ENCODE data around the gene ERC2.

The ERC2 gene

GRCh38 chr3:56428667-56429066 lies 39.6 kb downstream of the ERC2 start:
- Histone ChIP-seq H3K4me3 (ENCODE audit: low read depth in 1 of 2, low read length in 2 of 2) (no peak overlapping the region), H3K9ac (ENCODE audit: low read depth in 1 of 2, low read length in 2 of 2) (no peak overlapping the region), H3K27me3 (ENCODE audit: control insufficient read depth in 1 of 2, insufficient read depth in 2 of 2, low read length in 2 of 2) (no peaks in the 10 kb centered on the region), H3K4me1 (ENCODE audit: control insufficient read depth in 1 of 2, insufficient read depth in 2 of 2, low read length in 2 of 2) (no peaks in the 10 kb centered on the region), H3K27ac (ENCODE audit: low read depth, low read length) (no peak overlapping the region), H3K9me3 (ENCODE audit: control insufficient read depth in 1 of 2, low read length in 2 of 2) (no peaks in the 10 kb centered on the region), H3K36me3 (ENCODE audit: control insufficient read depth in 1 of 2, insufficient read depth in 2 of 2, low read length in 2 of 2) (no peaks in the 10 kb centered on the region)

GRCh38 chr3:56424885-56425284 lies 43.4 kb downstream of the ERC2 start:
- no peak overlapping the region for H3K9ac ChIP-seq (ENCODE audit: low read depth in 1 of 2, low read length in 2 of 2)
- no peaks in the 10 kb centered on the region for H3K9me3 ChIP-seq (ENCODE audit: control insufficient read depth in 1 of 2, low read length in 2 of 2)
- no peaks in the 10 kb centered on the region for H3K27me3 ChIP-seq (ENCODE audit: control insufficient read depth in 1 of 2, insufficient read depth in 2 of 2, low read length in 2 of 2)
- H3K36me3 ChIP-seq (ENCODE audit: control insufficient read depth in 1 of 2, insufficient read depth in 2 of 2, low read length in 2 of 2), result no peaks in the 10 kb centered on the region
- H3K27ac ChIP-seq (ENCODE audit: low read depth, low read length), result no peak overlapping the region
- H3K4me3 ChIP-seq (ENCODE audit: low read depth in 1 of 2, low read length in 2 of 2), result no peak overlapping the region
- no peaks in the 10 kb centered on the region for H3K4me1 ChIP-seq (ENCODE audit: control insufficient read depth in 1 of 2, insufficient read depth in 2 of 2, low read length in 2 of 2)

GRCh38 chr3:56424336-56424735 lies 43.9 kb downstream of the ERC2 start:
- H3K4me3 ChIP-seq (ENCODE audit: low read depth in 1 of 2, low read length in 2 of 2), result no peak overlapping the region

GRCh38 chr3:56423661-56424099 lies 44.6 kb downstream of the ERC2 start:
- H3K27me3 ChIP-seq (ENCODE audit: control insufficient read depth in 1 of 2, insufficient read depth in 2 of 2, low read length in 2 of 2), result no peaks in the 10 kb centered on the region
- no peak overlapping the region for H3K4me3 ChIP-seq (ENCODE audit: low read depth in 1 of 2, low read length in 2 of 2)
- no peaks in the 10 kb centered on the region for H3K4me1 ChIP-seq (ENCODE audit: control insufficient read depth in 1 of 2, insufficient read depth in 2 of 2, low read length in 2 of 2)
- no peaks in the 10 kb centered on the region for H3K36me3 ChIP-seq (ENCODE audit: control insufficient read depth in 1 of 2, insufficient read depth in 2 of 2, low read length in 2 of 2)
- no peaks in the 10 kb centered on the region for H3K9me3 ChIP-seq (ENCODE audit: control insufficient read depth in 1 of 2, low read length in 2 of 2)
- H3K9ac ChIP-seq (ENCODE audit: low read depth in 1 of 2, low read length in 2 of 2), result no peak overlapping the region
- H3K27ac ChIP-seq (ENCODE audit: low read depth, low read length), result no peak overlapping the region

More at GRCh38 chr3:56424336-56424735, 43.9 kb downstream of the ERC2 start:
- no peaks in the 10 kb centered on the region for H3K36me3 ChIP-seq (ENCODE audit: control insufficient read depth in 1 of 2, insufficient read depth in 2 of 2, low read length in 2 of 2)
- no peak overlapping the region for H3K27ac ChIP-seq (ENCODE audit: low read depth, low read length)
- H3K4me1 ChIP-seq (ENCODE audit: control insufficient read depth in 1 of 2, insufficient read depth in 2 of 2, low read length in 2 of 2), result no peaks in the 10 kb centered on the region
- no peaks in the 10 kb centered on the region for H3K9me3 ChIP-seq (ENCODE audit: control insufficient read depth in 1 of 2, low read length in 2 of 2)
- H3K27me3 ChIP-seq (ENCODE audit: control insufficient read depth in 1 of 2, insufficient read depth in 2 of 2, low read length in 2 of 2), result no peaks in the 10 kb centered on the region
- H3K9ac ChIP-seq (ENCODE audit: low read depth in 1 of 2, low read length in 2 of 2), result no peak overlapping the region

- Histone ChIP-seq H3K9ac (ENCODE audit: low read depth in 1 of 2, low read length in 2 of 2) (no peak overlapping the region), H3K36me3 (ENCODE audit: control insufficient read depth in 1 of 2, insufficient read depth in 2 of 2, low read length in 2 of 2) (no peaks in the 10 kb centered on the region), H3K4me3 (ENCODE audit: low read depth in 1 of 2, low read length in 2 of 2) (no peak overlapping the region), H3K4me1 (ENCODE audit: control insufficient read depth in 1 of 2, insufficient read depth in 2 of 2, low read length in 2 of 2) (no peaks in the 10 kb centered on the region), H3K9me3 (ENCODE audit: control insufficient read depth in 1 of 2, low read length in 2 of 2) (no peaks in the 10 kb centered on the region), H3K27me3 (ENCODE audit: control insufficient read depth in 1 of 2, insufficient read depth in 2 of 2, low read length in 2 of 2) (no peaks in the 10 kb centered on the region), H3K27ac (ENCODE audit: low read depth, low read length) (no peak overlapping the region)
Observed at GRCh38 chr3:56422316-56422715, 46.0 kb downstream of the ERC2 start.

GRCh38 chr3:56421205-56421604 lies 47.1 kb downstream of the ERC2 start:
- H3K9ac ChIP-seq (ENCODE audit: low read depth in 1 of 2, low read length in 2 of 2), result no peak overlapping the region
- no peak overlapping the region for H3K4me3 ChIP-seq (ENCODE audit: low read depth in 1 of 2, low read length in 2 of 2)
- H3K36me3 ChIP-seq (ENCODE audit: control insufficient read depth in 1 of 2, insufficient read depth in 2 of 2, low read length in 2 of 2), result no peaks in the 10 kb centered on the region
- H3K27me3 ChIP-seq (ENCODE audit: control insufficient read depth in 1 of 2, insufficient read depth in 2 of 2, low read length in 2 of 2), result no peaks in the 10 kb centered on the region
- H3K27ac ChIP-seq (ENCODE audit: low read depth, low read length), result no peak overlapping the region
- no peaks in the 10 kb centered on the region for H3K9me3 ChIP-seq (ENCODE audit: control insufficient read depth in 1 of 2, low read length in 2 of 2)
- H3K4me1 ChIP-seq (ENCODE audit: control insufficient read depth in 1 of 2, insufficient read depth in 2 of 2, low read length in 2 of 2), result no peaks in the 10 kb centered on the region

- Histone ChIP-seq H3K9ac (ENCODE audit: low read depth in 1 of 2, low read length in 2 of 2) (no peak overlapping the region), H3K9me3 (ENCODE audit: control insufficient read depth in 1 of 2, low read length in 2 of 2) (no peaks in the 10 kb centered on the region), H3K4me1 (ENCODE audit: control insufficient read depth in 1 of 2, insufficient read depth in 2 of 2, low read length in 2 of 2) (no peaks in the 10 kb centered on the region), H3K27ac (ENCODE audit: low read depth, low read length) (no peak overlapping the region), H3K4me3 (ENCODE audit: low read depth in 1 of 2, low read length in 2 of 2) (no peak overlapping the region), H3K36me3 (ENCODE audit: control insufficient read depth in 1 of 2, insufficient read depth in 2 of 2, low read length in 2 of 2) (no peaks in the 10 kb centered on the region), H3K27me3 (ENCODE audit: control insufficient read depth in 1 of 2, insufficient read depth in 2 of 2, low read length in 2 of 2) (no peaks in the 10 kb centered on the region)
Observed at GRCh38 chr3:56415652-56416051, 52.6 kb downstream of the ERC2 start.

- Histone ChIP-seq H3K27ac (ENCODE audit: low read depth, low read length) (no peak overlapping the region), H3K36me3 (ENCODE audit: control insufficient read depth in 1 of 2, insufficient read depth in 2 of 2, low read length in 2 of 2) (no peaks in the 10 kb centered on the region), H3K9me3 (ENCODE audit: control insufficient read depth in 1 of 2, low read length in 2 of 2) (no peaks in the 10 kb centered on the region), H3K9ac (ENCODE audit: low read depth in 1 of 2, low read length in 2 of 2) (no peak overlapping the region), H3K27me3 (ENCODE audit: control insufficient read depth in 1 of 2, insufficient read depth in 2 of 2, low read length in 2 of 2) (no peaks in the 10 kb centered on the region), H3K4me1 (ENCODE audit: control insufficient read depth in 1 of 2, insufficient read depth in 2 of 2, low read length in 2 of 2) (no peaks in the 10 kb centered on the region), H3K4me3 (ENCODE audit: low read depth in 1 of 2, low read length in 2 of 2) (no peak overlapping the region)
Observed at GRCh38 chr3:56413911-56414310, 54.4 kb downstream of the ERC2 start.

- no peak overlapping the region for H3K4me3 ChIP-seq (ENCODE audit: low read depth in 1 of 2, low read length in 2 of 2)
- H3K36me3 ChIP-seq (ENCODE audit: control insufficient read depth in 1 of 2, insufficient read depth in 2 of 2, low read length in 2 of 2), result no peaks in the 10 kb centered on the region
- no peak overlapping the region for H3K9ac ChIP-seq (ENCODE audit: low read depth in 1 of 2, low read length in 2 of 2)
- no peak overlapping the region for H3K27ac ChIP-seq (ENCODE audit: low read depth, low read length)
- no peaks in the 10 kb centered on the region for H3K9me3 ChIP-seq (ENCODE audit: control insufficient read depth in 1 of 2, low read length in 2 of 2)
- H3K27me3 ChIP-seq (ENCODE audit: control insufficient read depth in 1 of 2, insufficient read depth in 2 of 2, low read length in 2 of 2), result no peaks in the 10 kb centered on the region
- H3K4me1 ChIP-seq (ENCODE audit: control insufficient read depth in 1 of 2, insufficient read depth in 2 of 2, low read length in 2 of 2), result no peaks in the 10 kb centered on the region
Observed at GRCh38 chr3:56411166-56411565, 57.1 kb downstream of the ERC2 start.

GRCh38 chr3:56410576-56410975 lies 57.7 kb downstream of the ERC2 start:
- Histone ChIP-seq H3K9ac (ENCODE audit: low read depth in 1 of 2, low read length in 2 of 2) (no peak overlapping the region), H3K27me3 (ENCODE audit: control insufficient read depth in 1 of 2, insufficient read depth in 2 of 2, low read length in 2 of 2) (no peaks in the 10 kb centered on the region), H3K36me3 (ENCODE audit: control insufficient read depth in 1 of 2, insufficient read depth in 2 of 2, low read length in 2 of 2) (no peaks in the 10 kb centered on the region), H3K27ac (ENCODE audit: low read depth, low read length) (no peak overlapping the region), H3K4me1 (ENCODE audit: control insufficient read depth in 1 of 2, insufficient read depth in 2 of 2, low read length in 2 of 2) (no peaks in the 10 kb centered on the region), H3K4me3 (ENCODE audit: low read depth in 1 of 2, low read length in 2 of 2) (no peak overlapping the region), H3K9me3 (ENCODE audit: control insufficient read depth in 1 of 2, low read length in 2 of 2) (no peaks in the 10 kb centered on the region)

GRCh38 chr3:56409790-56410189 lies 58.5 kb downstream of the ERC2 start:
- Histone ChIP-seq H3K4me1 (ENCODE audit: control insufficient read depth in 1 of 2, insufficient read depth in 2 of 2, low read length in 2 of 2) (no peaks in the 10 kb centered on the region), H3K27ac (ENCODE audit: low read depth, low read length) (no peak overlapping the region), H3K4me3 (ENCODE audit: low read depth in 1 of 2, low read length in 2 of 2) (no peak overlapping the region), H3K9me3 (ENCODE audit: control insufficient read depth in 1 of 2, low read length in 2 of 2) (no peaks in the 10 kb centered on the region), H3K27me3 (ENCODE audit: control insufficient read depth in 1 of 2, insufficient read depth in 2 of 2, low read length in 2 of 2) (no peaks in the 10 kb centered on the region), H3K9ac (ENCODE audit: low read depth in 1 of 2, low read length in 2 of 2) (no peak overlapping the region), H3K36me3 (ENCODE audit: control insufficient read depth in 1 of 2, insufficient read depth in 2 of 2, low read length in 2 of 2) (no peaks in the 10 kb centered on the region)
